Spleen (tissue), 7 donors: ENCODE data around the gene STRN4.
A peak's percentile ranks its signal among the peaks of the same experiment; 100 is the strongest.

ENCODE experiments used
- POLR2A ChIP-seq, 3 donors: fragments of 450-650 bp; IDR thresholded peaks; one replicate each; pipeline ENCODE4 v1.5.1; 2017; ENCODE audit warnings: antibody characterized with exemption in 3 of 3, mild to moderate bottlenecking in 1 of 3
- POLR2AphosphoS5 ChIP-seq, 3 donors: sonication (generic); formaldehyde crosslinking; IDR thresholded peaks; one replicate each; pipeline ENCODE4 v1.5.1; 2017; ENCODE audit warnings: antibody characterized with exemption in 3 of 3
- TF ChIP-seq, protein P1 (sequence below), 11 experiments: fragments of 200-600 bp in 7 of 11; fragments of 450-650 bp in 4 of 11; sonication (generic) in 4 of 11; IDR thresholded peaks in 8 of 11; conservative IDR thresholded peaks in 3 of 11; 1 replicate in 7 of 11; 2 replicates in 4 of 11; pipeline versions ENCODE4 v1.4.0 to v1.8.0; 2016 to 2021; ENCODE audit warnings: antibody characterized with exemption in 11 of 11, inconsistent platforms in 4 of 11, mild to moderate bottlenecking in 1 of 11
- donor health status: DM: no; HTN: no; CAD: no; lungs with moderate emphysema.
- donor health status: DM: no; HTN: no; CAD: no.
- donor health status: DM: no; HTN: no; CAD: no.

GRCh38 chr19:46728208-46728607 is 18.0 kb downstream of the STRN4 start:
- TF ChIP-seq, protein P1, sequence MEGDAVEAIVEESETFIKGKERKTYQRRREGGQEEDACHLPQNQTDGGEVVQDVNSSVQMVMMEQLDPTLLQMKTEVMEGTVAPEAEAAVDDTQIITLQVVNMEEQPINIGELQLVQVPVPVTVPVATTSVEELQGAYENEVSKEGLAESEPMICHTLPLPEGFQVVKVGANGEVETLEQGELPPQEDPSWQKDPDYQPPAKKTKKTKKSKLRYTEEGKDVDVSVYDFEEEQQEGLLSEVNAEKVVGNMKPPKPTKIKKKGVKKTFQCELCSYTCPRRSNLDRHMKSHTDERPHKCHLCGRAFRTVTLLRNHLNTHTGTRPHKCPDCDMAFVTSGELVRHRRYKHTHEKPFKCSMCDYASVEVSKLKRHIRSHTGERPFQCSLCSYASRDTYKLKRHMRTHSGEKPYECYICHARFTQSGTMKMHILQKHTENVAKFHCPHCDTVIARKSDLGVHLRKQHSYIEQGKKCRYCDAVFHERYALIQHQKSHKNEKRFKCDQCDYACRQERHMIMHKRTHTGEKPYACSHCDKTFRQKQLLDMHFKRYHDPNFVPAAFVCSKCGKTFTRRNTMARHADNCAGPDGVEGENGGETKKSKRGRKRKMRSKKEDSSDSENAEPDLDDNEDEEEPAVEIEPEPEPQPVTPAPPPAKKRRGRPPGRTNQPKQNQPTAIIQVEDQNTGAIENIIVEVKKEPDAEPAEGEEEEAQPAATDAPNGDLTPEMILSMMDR (IDR thresholded peaks at IDR 0.05 in 8 of 11, conservative IDR thresholded peaks at IDR 0.05 in 3 of 11) = no peak
- TF ChIP-seq POLR2A (IDR thresholded peaks at IDR 0.05) (peak in 1 of 3 donors; percentile 14), POLR2AphosphoS5 (IDR thresholded peaks at IDR 0.05) (peak; percentile 50 to 84 (median 69))
